DMS79 treated with DMSO at 0.1 percent for 48 hours (cell line): Measurements from ENCODE around the gene HPDL.

Experiments used
- DNase-seq: peaks from one replicate; lab custom pipeline; 2025; lab: John Stamatoyannopoulos, UW

HPDL gene

DNA sequence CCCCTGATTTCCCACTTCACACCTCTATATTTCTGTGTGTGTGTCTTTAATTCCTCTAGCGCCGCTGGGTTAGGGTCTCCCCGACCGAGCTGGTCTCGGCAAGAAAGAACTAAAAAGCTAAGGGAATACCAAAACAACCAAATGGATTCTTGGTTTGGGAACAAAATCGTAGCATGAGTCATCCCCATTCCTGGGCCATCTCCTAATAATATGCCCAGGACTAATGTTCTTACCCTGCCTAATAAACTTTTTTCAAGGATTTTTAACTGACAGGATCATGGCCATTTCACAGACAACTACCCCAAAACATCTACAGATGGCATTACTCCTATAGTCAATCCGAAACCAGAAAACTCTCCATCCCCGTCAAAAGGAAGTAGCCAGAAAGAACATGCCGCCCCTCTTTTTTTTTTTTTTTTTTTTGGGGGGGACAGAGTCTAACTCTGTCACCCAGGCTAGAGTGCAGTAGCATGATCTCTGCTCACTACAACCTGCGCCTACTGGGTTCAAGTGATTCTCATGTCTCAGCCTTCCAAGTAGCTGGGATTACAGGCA is 4.1 kb upstream of the HPDL start:
- DNase-seq = no peak

DNA sequence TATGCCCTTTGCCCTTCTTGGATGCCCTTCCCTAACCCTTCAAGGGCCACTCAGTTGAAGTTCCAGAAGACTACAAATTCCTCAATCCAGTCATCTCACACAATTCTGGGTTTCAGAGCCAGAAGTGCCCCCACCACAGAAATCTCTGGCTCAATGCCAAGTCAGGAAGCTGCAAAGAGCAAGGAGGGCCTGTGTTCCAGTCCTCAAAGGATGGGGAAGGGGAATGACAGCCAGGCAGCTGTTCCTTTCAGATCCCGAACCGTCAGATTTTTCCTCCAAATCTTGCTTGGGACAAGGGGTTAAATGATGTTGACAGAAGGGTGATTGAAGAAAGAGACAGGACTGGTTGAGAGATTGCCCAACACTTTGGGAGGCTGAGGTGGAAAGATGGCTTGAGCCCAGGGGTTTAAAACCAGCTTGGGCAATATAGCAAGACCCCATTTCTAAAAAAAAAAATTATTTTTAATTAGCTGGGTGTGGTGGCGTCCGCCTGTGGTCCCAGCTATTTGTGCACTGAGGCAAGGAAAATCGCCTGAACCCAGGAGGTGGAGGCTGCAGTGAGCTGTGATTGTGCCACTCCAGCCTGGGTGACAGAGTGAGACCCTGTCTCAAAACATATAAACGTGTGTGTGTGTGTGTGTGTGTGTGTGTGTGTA is 716 bp upstream of the HPDL start:
- DNase-seq = peak; percentile 19

DNA sequence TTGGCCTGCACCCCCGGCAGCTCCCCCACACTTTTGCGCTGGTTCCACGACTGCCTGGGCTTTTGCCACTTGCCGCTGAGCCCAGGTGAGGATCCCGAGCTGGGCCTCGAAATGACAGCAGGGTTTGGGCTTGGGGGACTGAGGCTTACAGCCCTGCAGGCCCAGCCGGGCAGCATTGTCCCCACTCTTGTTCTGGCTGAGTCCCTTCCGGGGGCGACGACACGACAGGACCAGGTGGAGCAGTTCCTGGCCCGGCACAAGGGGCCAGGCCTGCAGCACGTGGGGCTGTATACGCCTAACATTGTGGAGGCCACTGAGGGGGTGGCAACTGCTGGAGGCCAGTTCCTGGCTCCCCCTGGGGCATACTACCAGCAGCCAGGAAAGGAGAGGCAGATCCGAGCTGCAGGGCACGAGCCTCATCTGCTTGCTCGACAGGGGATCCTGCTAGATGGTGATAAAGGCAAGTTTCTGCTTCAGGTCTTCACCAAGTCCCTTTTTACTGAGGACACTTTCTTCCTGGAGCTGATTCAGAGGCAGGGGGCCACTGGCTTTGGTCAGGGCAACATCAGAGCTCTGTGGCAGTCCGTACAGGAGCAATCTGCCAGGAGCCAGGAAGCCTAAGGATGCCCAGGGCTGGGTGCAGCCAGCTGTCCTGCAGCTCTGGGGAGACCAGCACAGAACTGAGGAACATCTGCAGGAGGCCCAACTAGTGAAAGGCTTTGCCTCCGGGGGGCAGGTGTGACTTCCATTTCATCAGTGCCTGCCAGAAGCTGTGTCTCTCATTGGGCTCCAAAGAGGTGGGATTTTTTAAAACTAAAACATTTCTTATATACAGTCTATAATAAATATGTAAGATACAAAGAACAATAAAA is 1.2 kb downstream of the HPDL start:
- DNase-seq = no peak

GRCh38 chr1:45328680-45329079 is 2.0 kb downstream of the HPDL start:
- no peak for DNase-seq

DNA sequence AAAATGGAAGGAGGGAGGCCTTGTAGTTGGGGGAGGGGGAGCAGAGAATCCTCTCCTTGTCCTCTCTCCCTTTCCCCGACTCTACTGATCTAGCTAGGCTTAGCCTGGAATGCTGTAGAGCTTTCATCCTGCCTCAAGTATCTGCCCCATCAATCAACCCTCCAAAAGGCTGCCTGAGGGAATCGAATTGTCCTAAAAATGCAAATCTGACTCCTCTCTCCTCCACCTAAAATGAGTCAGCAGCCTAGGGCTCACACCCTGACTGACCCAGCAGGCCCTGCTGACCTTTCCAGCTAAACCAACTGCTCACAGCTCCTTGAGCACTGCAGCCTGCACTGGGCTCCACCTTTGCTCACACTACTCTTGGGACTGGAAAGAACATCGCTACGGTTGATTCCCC is 2.8 kb downstream of the HPDL start:
- no peak for DNase-seq

- DNase-seq = no peak
These were observed 5.0 kb downstream of the HPDL start for GRCh38 chr1:45331436-45332345.

DNA sequence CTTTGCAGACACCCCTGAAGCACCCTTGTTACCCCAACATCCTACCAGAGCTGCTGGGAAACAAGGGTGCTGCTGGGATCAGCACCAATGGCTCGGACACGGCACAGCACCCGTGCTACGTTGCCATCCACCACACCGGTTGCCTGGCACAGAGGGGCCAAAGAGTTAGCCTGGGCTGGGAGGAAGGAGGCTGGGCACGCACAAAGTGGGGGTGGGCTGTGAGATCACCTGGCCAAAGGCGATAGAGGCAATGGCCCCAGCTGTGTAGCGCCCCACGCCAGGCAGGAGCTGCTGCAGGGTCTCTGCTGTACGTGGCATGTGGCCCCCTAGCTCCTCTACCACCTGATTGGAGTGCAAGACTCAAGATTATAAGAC is 5.6 kb downstream of the HPDL start:
- DNase-seq = no peak

GRCh38 chr1:45334308-45335245 is 7.9 kb downstream of the HPDL start:
- DNase-seq = no peak

DNA sequence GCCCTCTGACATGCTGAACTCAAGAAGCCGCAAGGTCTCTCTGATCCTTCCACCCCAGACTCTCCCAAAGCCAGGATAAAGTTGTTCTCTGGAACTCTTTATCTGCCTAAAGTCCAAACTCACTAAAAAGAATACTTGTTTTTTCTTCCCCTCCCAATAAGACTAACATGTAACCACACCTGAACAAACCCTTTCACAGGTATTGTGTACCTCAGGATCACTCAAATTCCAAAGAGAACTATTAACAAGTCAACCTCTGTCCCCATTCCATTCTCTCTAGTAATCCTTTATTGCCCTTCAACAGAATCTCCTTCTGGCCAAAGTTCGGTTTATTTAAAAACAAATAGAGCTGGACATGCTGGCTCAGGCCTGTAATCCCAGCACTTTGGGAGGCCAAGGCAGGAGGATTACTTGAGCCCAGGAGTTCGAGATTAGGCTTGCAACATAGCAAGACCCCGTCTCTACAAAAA is 9.2 kb downstream of the HPDL start:
- no peak for DNase-seq

DNA sequence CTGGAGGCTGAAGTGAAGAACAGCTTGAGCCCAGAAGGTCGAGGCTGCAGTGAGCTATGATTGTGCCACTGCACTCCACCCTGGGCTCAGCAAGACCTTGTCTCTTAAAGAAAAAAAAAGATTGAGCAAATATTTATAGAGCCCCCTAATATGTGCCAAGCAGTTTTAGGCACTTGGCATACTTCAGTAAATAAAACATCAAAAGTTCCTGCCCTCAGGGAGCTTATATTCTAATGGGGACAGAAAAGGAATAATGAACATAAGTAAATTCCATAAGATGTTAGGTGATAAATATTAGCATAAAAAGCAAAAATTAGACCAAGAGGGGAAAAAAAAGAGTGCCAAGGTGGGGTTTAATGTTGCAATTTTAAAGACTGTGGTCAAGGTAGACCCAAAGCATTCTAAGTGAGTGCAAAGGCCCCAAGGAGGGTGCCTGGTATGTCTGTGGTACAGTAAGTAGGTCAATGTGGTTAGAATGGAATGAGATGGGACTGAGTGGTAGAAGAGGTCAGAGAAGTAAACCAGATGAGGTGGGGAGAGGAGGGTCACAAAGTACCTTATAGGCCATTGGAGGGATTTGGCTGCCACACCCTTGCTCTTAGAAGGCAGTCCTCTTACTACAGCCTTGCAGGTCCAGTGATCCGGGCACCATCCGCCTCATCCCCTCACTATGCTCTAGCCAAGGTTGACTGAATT is 11.1 kb downstream of the HPDL start:
- DNase-seq = no peak

DNA sequence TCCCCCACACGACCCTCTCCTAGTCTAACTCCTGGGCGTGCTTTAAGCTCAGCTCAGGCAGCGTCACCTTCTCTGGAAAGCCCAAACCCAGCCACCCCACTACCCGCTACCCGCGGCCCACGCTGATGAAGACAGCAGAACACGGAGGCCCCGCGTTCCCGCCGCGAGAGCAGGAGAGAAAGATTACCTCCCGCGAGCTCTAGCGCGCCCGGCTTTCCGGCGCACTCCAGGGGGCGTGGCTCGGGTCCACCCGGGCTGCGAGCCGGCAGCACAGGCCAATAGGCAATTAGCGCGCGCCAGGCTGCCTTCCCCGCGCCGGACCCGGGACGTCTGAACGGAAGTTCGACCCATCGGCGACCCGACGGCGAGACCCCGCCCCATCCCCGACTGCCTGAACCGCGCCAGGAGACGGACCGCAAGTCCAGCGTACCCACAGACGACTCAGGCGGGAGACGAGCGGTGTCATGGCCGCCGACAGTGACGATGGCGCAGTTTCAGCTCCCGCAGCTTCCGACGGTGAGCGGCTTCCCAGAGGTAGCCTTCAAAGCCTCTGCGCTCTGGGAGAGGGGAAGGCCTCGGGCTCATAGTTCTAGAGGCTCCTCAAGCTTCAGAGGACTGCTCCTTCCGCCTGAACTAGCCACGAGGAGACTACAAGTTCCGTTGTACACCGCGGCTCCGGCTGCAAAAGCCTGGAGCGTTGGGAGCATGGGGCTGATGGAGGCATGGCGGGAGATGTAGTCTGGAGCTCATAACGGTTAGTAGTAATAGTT is 13.3 kb downstream of the HPDL start, which contains the start of the genes MUTYH and TOE1:
Gene MUTYH, minus strand, starts transcription at position 652 of the 770 bp plus-strand sequence. CDS start 5,935 bp downstream, outside the sequence.
Gene TOE1, plus strand, starts transcription at position 382 of the 770 bp plus-strand sequence. Its CDS starts 83 bp downstream, at position 465.
- DNase-seq = peak; percentile 91

- no peak for DNase-seq
These were observed 14.2 kb downstream of the HPDL start for GRCh38 chr1:45340816-45341466.

- DNase-seq = no peak
These were observed 17.8 kb downstream of the HPDL start for GRCh38 chr1:45344499-45344898.

DNA sequence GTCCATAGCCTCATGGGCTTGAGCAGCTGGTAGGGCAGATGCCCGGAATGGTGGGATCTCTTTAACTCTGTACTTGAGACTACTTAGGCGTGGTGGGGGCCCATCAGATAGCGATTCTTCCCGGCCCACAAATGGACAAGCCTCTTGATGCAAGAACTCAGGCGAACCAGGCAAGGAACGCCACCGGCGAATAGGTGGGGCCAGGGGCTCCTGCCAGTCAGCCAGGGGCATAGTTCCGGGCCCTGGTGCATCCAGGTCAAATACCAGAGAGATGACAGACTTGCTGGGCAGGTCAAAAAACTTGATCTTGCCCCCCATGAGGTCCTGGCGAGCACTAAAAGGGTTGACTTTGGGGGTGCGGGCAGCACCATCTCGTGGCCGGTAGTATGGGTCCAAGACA is 18.3 kb downstream of the HPDL start:
- no peak for DNase-seq

GRCh38 chr1:45346473-45346872 is 19.8 kb downstream of the HPDL start:
- DNase-seq = no peak

DNA sequence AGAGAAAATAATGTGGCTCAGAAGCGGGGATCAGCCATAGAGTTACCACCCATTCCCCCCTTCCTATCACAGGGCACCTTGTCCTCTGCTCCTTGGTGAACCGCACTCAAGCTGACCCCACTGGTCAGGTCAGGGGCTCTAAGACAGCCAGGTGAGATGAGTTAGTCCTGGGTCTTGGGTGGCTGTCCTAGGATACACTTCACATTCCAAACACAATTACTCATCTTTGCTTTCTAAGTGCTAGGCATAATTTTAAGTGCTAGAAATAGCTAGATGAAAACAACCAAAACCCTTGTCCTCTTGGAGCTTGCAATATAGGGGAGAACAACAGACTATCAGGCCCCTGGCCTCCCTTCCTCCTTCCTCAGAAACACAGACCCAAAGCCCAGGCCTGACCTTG is 21.3 kb downstream of the HPDL start:
- DNase-seq = no peak

- no peak for DNase-seq
These were observed 21.9 kb downstream of the HPDL start for GRCh38 chr1:45348609-45348965.

GRCh38 chr1:45348966-45349677 is 22.4 kb downstream of the HPDL start:
- no peak for DNase-seq
